Peyer's patch (tissue), 4 donors: Measurements from ENCODE around the gene ENTPD6. TPM values are rescaled to one million over a fixed set of nuclear protein-coding genes. Genes with fewer than 3 reads are reported as not detected.

Source experiments
- DNase-seq, 3 donors: peaks; one replicate each; pipeline ENCODE4 v3.0.0-alpha.2; 2017 to 2019
- H3K27ac ChIP-seq, 4 donors: fragments of 200-600 bp; sonication (generic); one replicate each; pipeline ENCODE4 v1.5.1; 2016 to 2019
- H3K27me3 ChIP-seq, 2 donors: fragments of 200-600 bp; sonication (generic); one replicate each; pipeline ENCODE4 v1.5.1; 2019
- H3K36me3 ChIP-seq, 3 donors: fragments of 200-600 bp; sonication (generic); one replicate each; pipeline ENCODE4 v1.5.1; 2016 to 2019
- H3K4me1 ChIP-seq, 4 donors: fragments of 200-600 bp; sonication (generic); one replicate each; pipeline ENCODE4 v1.5.1; 2016 to 2019
- H3K4me3 ChIP-seq, 4 donors: fragments of 200-600 bp; sonication (generic); 1 replicate in 3 of 4; 2 replicates in 1 of 4; pipeline ENCODE4 v1.5.1; 2016 to 2019; ENCODE audit warnings: mild to moderate bottlenecking in 1 of 4
- H3K9me3 ChIP-seq, 4 donors: fragments of 200-600 bp; sonication (generic); one replicate each; pipeline ENCODE4 v1.5.1; 2016 to 2019; ENCODE audit warnings: mild to moderate bottlenecking in 1 of 4
- CTCF ChIP-seq, 6 experiments: fragments of 450-650 bp in 4 of 6; fragments of 200-600 bp in 2 of 6; sonication (generic) in 1 of 6; IDR thresholded peaks; one replicate each; pipeline ENCODE4 v1.5.1; 2017 to 2019; ENCODE audit warnings: antibody characterized with exemption in 6 of 6, mild to moderate bottlenecking in 3 of 6, moderate library complexity in 1 of 6
- POLR2A ChIP-seq, 2 donors: fragments of 450-650 bp; IDR thresholded peaks; one replicate each; pipeline ENCODE4 v1.5.1; 2017; ENCODE audit warnings: antibody characterized with exemption in 2 of 2, mild to moderate bottlenecking in 2 of 2, moderate library complexity in 2 of 2
- total RNA-seq, 4 donors: library from RNA; depleted of rRNA; stranded (reverse); fragments of >200 nt; gene quantifications; one replicate each; pipeline ENCODE4 v1.1.0, GENCODE V29; 2016

The ENTPD6 gene
- total RNA-seq, 4 donors from 2014 or later: 122 to 248 (median 213) TPM

GRCh38 chr20:25242231-25242630 lies 46.7 kb downstream of the ENTPD6 start:
- H3K27ac ChIP-seq: no peak overlapping the region
- TF ChIP-seq CTCF (IDR thresholded peaks at IDR 0.05) (no peak), POLR2A (IDR thresholded peaks at IDR 0.05) (no peak)
- no peaks in the 10 kb centered on the region for H3K9me3 ChIP-seq
- peaks cover 0 to 27% (median 4%) of the 10 kb centered on the region in 4 donors for H3K4me1 ChIP-seq
- no peak for DNase-seq
- H3K4me3 ChIP-seq: no peak overlapping the region
- H3K36me3 ChIP-seq: no peaks in the 10 kb centered on the region
- no peaks in the 10 kb centered on the region for H3K27me3 ChIP-seq

GRCh38 chr20:25243416-25243979 lies 48.0 kb downstream of the ENTPD6 start:
- no peaks in the 10 kb centered on the region for H3K27me3 ChIP-seq
- H3K27ac ChIP-seq: no peak overlapping the region
- H3K4me3 ChIP-seq: no peak overlapping the region
- peaks cover 0 to 15% (median 2%) of the 10 kb centered on the region in 4 donors for H3K4me1 ChIP-seq
- no peaks in the 10 kb centered on the region for H3K36me3 ChIP-seq
- H3K9me3 ChIP-seq: no peaks in the 10 kb centered on the region
- DNase-seq: no peak
- TF ChIP-seq POLR2A (IDR thresholded peaks at IDR 0.05) (no peak), CTCF (IDR thresholded peaks at IDR 0.05) (no peak)

DNA sequence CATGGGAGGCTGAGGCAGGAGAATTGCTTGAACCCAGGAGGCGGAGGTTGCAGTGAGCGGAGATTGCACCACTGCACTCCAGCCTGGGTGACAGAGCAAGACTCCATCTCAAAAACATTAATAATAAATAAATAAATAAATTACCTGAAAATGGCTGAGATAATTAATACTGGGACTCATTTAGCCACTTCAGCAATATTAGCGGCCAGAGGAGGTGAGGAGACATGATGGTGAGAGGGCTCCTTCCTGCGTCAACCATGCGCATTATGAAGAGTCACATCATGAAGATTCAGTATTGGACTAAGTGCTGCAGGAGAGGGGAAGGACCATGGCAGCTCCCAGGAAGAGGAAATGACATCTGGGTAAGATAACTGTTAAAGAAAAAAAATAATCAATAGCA lies 49.5 kb downstream of the ENTPD6 start:
- no peak for DNase-seq
- H3K27me3 ChIP-seq: no peaks in the 10 kb centered on the region
- no peaks in the 10 kb centered on the region for H3K9me3 ChIP-seq
- no peak overlapping the region for H3K4me3 ChIP-seq
- no peak overlapping the region for H3K27ac ChIP-seq
- TF ChIP-seq POLR2A (IDR thresholded peaks at IDR 0.05) (no peak), CTCF (IDR thresholded peaks at IDR 0.05) (no peak)
- no peaks in the 10 kb centered on the region for H3K36me3 ChIP-seq
- peaks cover 0 to 27% (median 4%) of the 10 kb centered on the region in 4 donors for H3K4me1 ChIP-seq

DNA sequence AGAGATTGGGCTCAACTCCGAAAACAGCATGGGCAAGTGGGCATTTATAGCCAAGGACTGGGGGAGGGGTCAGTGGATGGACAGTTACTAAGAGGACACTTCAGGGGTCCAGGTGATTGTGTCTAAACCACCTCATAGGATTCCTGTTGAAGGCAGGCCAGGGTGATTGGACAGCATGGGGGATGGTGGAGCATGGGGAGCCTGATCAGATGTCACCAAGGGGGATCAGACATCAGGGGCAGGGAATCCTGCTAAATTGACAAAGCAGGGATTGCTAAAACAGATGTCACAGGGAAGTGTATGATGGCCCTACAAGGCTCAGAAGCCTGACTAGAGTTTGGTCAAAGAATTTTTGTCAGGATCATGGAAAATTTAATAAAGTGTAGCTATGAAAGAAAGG lies 49.9 kb downstream of the ENTPD6 start:
- H3K27me3 ChIP-seq: no peaks in the 10 kb centered on the region
- DNase-seq: no peak
- peaks cover 0 to 31% (median 4%) of the 10 kb centered on the region in 4 donors for H3K4me1 ChIP-seq
- no peaks in the 10 kb centered on the region for H3K36me3 ChIP-seq
- no peak for TF ChIP-seq POLR2A (IDR thresholded peaks at IDR 0.05)
- TF ChIP-seq CTCF (IDR thresholded peaks at IDR 0.05): no peak
- peak overlapping the region in 1 of 4 donors; percentile 98 for H3K27ac ChIP-seq
- no peaks in the 10 kb centered on the region for H3K9me3 ChIP-seq
- no peak overlapping the region for H3K4me3 ChIP-seq

DNA sequence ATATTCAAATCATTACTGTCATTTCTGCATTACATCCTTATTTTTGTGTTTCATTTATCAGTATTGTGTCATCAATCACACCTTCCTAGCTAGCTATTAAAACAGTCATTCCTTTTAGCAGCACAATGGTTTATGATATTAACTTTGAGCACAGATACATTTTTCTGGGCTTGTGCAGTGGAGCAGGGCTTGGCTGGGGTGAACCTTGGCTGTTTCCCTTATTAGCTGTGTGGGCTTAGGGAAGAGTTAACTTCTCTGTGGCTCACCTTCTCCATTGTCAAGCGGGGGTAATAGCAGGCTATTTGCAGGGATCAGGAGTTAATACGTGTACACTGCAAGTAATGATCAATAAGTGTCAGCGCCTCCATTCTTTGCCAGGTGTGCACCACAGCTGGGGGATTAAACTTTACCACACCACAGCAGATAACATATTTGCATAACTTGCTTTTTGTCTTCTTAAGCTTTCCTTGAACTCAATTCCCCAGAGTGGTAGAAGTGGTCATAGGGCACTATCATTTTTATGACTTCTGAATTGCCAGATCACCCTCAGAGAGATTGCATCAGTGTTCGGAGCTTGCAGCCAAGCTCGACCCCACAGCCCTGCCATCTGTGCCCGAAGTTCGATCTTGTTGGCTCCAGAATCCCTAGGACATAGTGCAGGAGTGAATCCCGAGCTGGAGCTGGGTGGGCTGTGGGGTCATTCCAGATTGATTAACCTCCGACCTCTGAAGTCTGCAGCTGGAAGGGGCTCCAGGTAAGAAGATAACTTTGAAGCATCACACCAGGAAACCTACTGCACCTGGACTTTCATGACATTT lies 50.9 kb downstream of the ENTPD6 start:
- Histone ChIP-seq H3K4me3 (peak overlapping the region in 2 of 4 donors; percentile 88 to 90), H3K27me3 (no peaks in the 10 kb centered on the region), H3K27ac (peak overlapping the region; percentile 82 to 98 (median 94)), H3K4me1 (peaks cover 0 to 35% (median 4%) of the 10 kb centered on the region in 4 donors), H3K9me3 (no peaks in the 10 kb centered on the region), H3K36me3 (no peaks in the 10 kb centered on the region)
- peak in 2 of 3 donors; percentile 50 to 52 for DNase-seq
- TF ChIP-seq CTCF (IDR thresholded peaks at IDR 0.05): no peak
- TF ChIP-seq POLR2A (IDR thresholded peaks at IDR 0.05): peak in 1 of 2 donors; percentile 58
